Dendritic cell treated with granulocyte-macrophage colony-stimulating factor and Interleukin-4, amounts not matched to agents 40 ng/mL and 50 ng/mL, for 4 days (primary cell): ENCODE results near the gene NEURL1.
A peak's percentile ranks its signal among the peaks of the same experiment; 100 is the strongest.
"Not testable (repeated sequence)": the region's sequence is repeated elsewhere in the genome, so short reads cannot be mapped to it uniquely, and the experiment has no call there.

Experiments
- H3K27ac Mint-ChIP-seq: one replicate; pipeline ENCODE4 v1.8.0; 2022; ENCODE audit warnings: mild to moderate bottlenecking, mixed read lengths
- H3K27me3 Mint-ChIP-seq: one replicate; pipeline ENCODE4 v1.8.0; 2022; ENCODE audit warnings: mild to moderate bottlenecking, mixed read lengths
- H3K36me3 Mint-ChIP-seq: one replicate; pipeline ENCODE4 v1.8.0; 2022; ENCODE audit warnings: low read depth, mixed read lengths
- H3K4me1 Mint-ChIP-seq: one replicate; pipeline ENCODE4 v1.8.0; 2022; ENCODE audit warnings: low read depth, mixed read lengths
- H3K4me3 Mint-ChIP-seq: one replicate; pipeline ENCODE4 v1.8.0; 2022; ENCODE audit warnings: mild to moderate bottlenecking, moderate library complexity, mixed read lengths
- H3K9me3 Mint-ChIP-seq: one replicate; pipeline ENCODE4 v1.8.0; 2022; ENCODE audit warnings: mixed read lengths
- intact Hi-C: fragments of 100-400 bp; cut with micrococcal nuclease; formaldehyde crosslinking; loops from one replicate; pipeline ENCODE4 v1.15.0; 2022

NEURL1 gene

GRCh38 chr10:103473261-103473671 is 20.2 kb upstream of the NEURL1 start:
- H3K4me1 Mint-ChIP-seq, result peaks cover 55% of the 10 kb centered on the region
- no peak overlapping the region for H3K27ac Mint-ChIP-seq
- intact Hi-C loops, result no loop called here
- H3K9me3 Mint-ChIP-seq, result no peaks in the 10 kb centered on the region
- no peaks in the 10 kb centered on the region for H3K27me3 Mint-ChIP-seq
- no peaks in the 10 kb centered on the region for H3K36me3 Mint-ChIP-seq
- H3K4me3 Mint-ChIP-seq, result no peak overlapping the region

- H3K27ac Mint-ChIP-seq, result no peak overlapping the region
- H3K9me3 Mint-ChIP-seq, result no peaks in the 10 kb centered on the region
- intact Hi-C loops, result no loop called here
- no peak overlapping the region for H3K4me3 Mint-ChIP-seq
- peaks cover 49% of the 10 kb centered on the region for H3K4me1 Mint-ChIP-seq
- H3K36me3 Mint-ChIP-seq, result no peaks in the 10 kb centered on the region
- no peaks in the 10 kb centered on the region for H3K27me3 Mint-ChIP-seq
These were observed 19.4 kb upstream of the NEURL1 start for GRCh38 chr10:103474077-103474476.

- Mint-ChIP-seq H3K9me3 (no peaks in the 10 kb centered on the region), H3K4me3 (no peak overlapping the region), H3K4me1 (peaks cover 47% of the 10 kb centered on the region), H3K36me3 (no peaks in the 10 kb centered on the region), H3K27ac (no peak overlapping the region), H3K27me3 (no peaks in the 10 kb centered on the region)
- intact Hi-C loops, result no loop called here
These were observed 18.1 kb upstream of the NEURL1 start for GRCh38 chr10:103475437-103475836.

- Mint-ChIP-seq H3K4me1 (peaks cover 45% of the 10 kb centered on the region), H3K27me3 (no peaks in the 10 kb centered on the region), H3K27ac (peak overlapping the region; percentile 41), H3K9me3 (no peaks in the 10 kb centered on the region), H3K4me3 (no peak overlapping the region), H3K36me3 (no peaks in the 10 kb centered on the region)
- intact Hi-C loops, result no loop called here
These were observed 17.3 kb upstream of the NEURL1 start for GRCh38 chr10:103476046-103476768.

GRCh38 chr10:103478671-103479070 is 14.8 kb upstream of the NEURL1 start:
- Mint-ChIP-seq H3K27me3 (no peaks in the 10 kb centered on the region), H3K27ac (no peak overlapping the region), H3K36me3 (no peaks in the 10 kb centered on the region), H3K4me3 (no peak overlapping the region), H3K4me1 (peaks cover 28% of the 10 kb centered on the region), H3K9me3 (no peaks in the 10 kb centered on the region)
- intact Hi-C loops, result no loop called here

DNA sequence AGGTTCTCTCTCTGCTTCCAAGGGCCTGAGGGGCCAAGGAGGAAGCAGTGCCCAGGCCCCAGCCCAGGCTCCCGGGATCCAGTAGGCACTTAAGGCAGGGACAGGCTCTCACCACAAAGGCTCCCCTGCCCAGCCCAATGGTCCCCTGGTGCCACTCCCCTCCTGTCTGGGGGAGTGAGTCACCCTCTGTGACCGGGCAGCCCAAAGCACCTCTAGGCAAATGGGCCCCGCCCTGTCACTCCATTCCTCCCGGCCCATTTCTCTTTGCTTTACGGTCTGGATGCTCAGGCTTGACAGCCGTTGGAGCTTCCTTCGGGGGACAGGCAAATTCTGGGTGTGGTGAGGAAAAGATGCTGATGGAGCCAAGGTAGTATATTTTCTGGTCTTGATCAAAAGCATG is 14.4 kb upstream of the NEURL1 start, which contains the start of gene CALHM3:
Gene CALHM3, minus strand, starts transcription at position 106 of the 400 bp plus-strand sequence. CDS start 208 bp downstream, outside the sequence.
- peak within 1 kb of the TSS; percentile 22 for H3K27ac Mint-ChIP-seq
- no peaks in the 10 kb centered on the region for H3K36me3 Mint-ChIP-seq
- intact Hi-C loops, result no loop called here
- no peaks in the 10 kb centered on the region for H3K9me3 Mint-ChIP-seq
- no peaks in the 10 kb centered on the region for H3K27me3 Mint-ChIP-seq
- peaks cover 28% of the 10 kb centered on the region for H3K4me1 Mint-ChIP-seq
- H3K4me3 Mint-ChIP-seq, result no peak within 1 kb of the TSS

GRCh38 chr10:103480521-103480920 is 13.0 kb upstream of the NEURL1 start:
- Mint-ChIP-seq H3K4me1 (peaks cover 29% of the 10 kb centered on the region), H3K4me3 (no peak overlapping the region), H3K9me3 (no peaks in the 10 kb centered on the region), H3K27ac (no peak overlapping the region), H3K27me3 (no peaks in the 10 kb centered on the region), H3K36me3 (no peaks in the 10 kb centered on the region)
- intact Hi-C loops, result loop anchor here (5.0 kb wide), 1 partner anchor 33 kb away; no protein-coding TSS in a partner anchor

- no peaks in the 10 kb centered on the region for H3K9me3 Mint-ChIP-seq
- peaks cover 3% of the 10 kb centered on the region for H3K27me3 Mint-ChIP-seq
- no peaks in the 10 kb centered on the region for H3K36me3 Mint-ChIP-seq
- no peak overlapping the region for H3K27ac Mint-ChIP-seq
- intact Hi-C loops, result loop anchor here (5.0 kb wide), 1 partner anchor 35 kb away; no protein-coding TSS in a partner anchor
- no peak overlapping the region for H3K4me3 Mint-ChIP-seq
- H3K4me1 Mint-ChIP-seq, result peaks cover 28% of the 10 kb centered on the region
These were observed 11.5 kb upstream of the NEURL1 start for GRCh38 chr10:103481974-103482531.

GRCh38 chr10:103486635-103487409 is 6.7 kb upstream of the NEURL1 start:
- H3K9me3 Mint-ChIP-seq, intact Hi-C loops, H3K4me1 Mint-ChIP-seq, H3K4me3 Mint-ChIP-seq, H3K36me3 Mint-ChIP-seq, H3K27ac Mint-ChIP-seq: not testable (repeated sequence)
- peaks cover 20% of the 10 kb centered on the region for H3K27me3 Mint-ChIP-seq

DNA sequence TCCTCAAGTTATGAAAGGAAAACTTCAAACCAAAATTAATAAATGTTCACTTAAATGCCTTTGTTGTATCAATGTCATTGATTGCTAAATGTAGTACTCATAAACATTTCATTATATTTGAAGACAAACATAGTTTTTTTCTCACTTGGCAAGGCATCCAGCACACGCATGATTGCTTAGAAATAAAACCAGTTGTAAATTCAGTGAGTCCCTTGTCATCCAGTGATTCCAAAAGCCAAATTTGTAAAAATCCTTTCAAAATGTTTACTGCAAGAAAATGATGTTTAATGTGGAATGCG is 6.1 kb upstream of the NEURL1 start:
- intact Hi-C loops, result no loop called here
- H3K4me3 Mint-ChIP-seq, result no peak overlapping the region

GRCh38 chr10:103490986-103491314 is 2.6 kb upstream of the NEURL1 start:
- Mint-ChIP-seq H3K36me3 (no peaks in the 10 kb centered on the region), H3K4me3 (no peak overlapping the region), H3K27ac (no peak overlapping the region), H3K9me3 (no peaks in the 10 kb centered on the region), H3K27me3 (peaks cover 56% of the 10 kb centered on the region), H3K4me1 (peaks cover 13% of the 10 kb centered on the region)
- intact Hi-C loops, result no loop called here

More for the DNA sequence above, 6.1 kb upstream of the NEURL1 start:
- no peak overlapping the region for H3K27ac Mint-ChIP-seq
- H3K36me3 Mint-ChIP-seq, result no peaks in the 10 kb centered on the region
- H3K9me3 Mint-ChIP-seq, result no peaks in the 10 kb centered on the region
- H3K4me1 Mint-ChIP-seq, result peaks cover 6% of the 10 kb centered on the region
- peaks cover 26% of the 10 kb centered on the region for H3K27me3 Mint-ChIP-seq

- Mint-ChIP-seq H3K27ac (no peak overlapping the region), H3K36me3 (no peaks in the 10 kb centered on the region), H3K27me3 (peaks cover 56% of the 10 kb centered on the region), H3K9me3 (no peaks in the 10 kb centered on the region), H3K4me3 (no peak overlapping the region), H3K4me1 (peaks cover 12% of the 10 kb centered on the region)
- intact Hi-C loops, result no loop called here
These were observed 1.7 kb upstream of the NEURL1 start for GRCh38 chr10:103491729-103492364.

DNA sequence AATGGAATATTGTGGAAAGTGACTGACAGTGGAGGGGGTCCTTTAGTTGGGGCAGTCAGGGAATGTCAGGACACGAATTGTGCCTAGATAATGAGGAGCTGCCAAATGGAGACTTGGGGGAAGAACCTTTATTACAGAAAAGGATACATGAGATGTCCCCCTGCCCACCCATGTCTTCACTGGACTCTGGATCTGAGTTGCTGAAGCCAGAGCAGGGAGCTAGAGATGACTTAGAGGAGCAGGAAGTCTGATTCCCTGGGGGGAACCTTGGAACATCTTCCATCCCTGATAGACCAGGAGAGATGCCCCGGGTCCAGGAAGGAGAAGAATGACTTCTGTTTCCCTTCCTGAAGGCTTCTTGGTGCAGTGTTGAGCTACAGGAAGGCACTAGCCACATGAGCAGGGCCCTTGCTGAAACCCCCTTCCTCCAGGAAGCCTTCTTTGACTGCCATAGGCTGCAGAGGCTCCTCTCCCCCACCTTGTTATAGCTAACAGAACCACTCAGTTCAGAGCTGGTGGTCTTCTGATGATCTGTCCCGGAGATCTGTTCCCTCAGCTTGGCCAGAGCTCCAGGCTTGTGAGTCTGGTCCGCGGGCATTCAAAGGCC is 747 bp upstream of the NEURL1 start:
- Mint-ChIP-seq H3K27ac (no peak overlapping the region), H3K4me3 (no peak overlapping the region), H3K9me3 (no peaks in the 10 kb centered on the region), H3K36me3 (no peaks in the 10 kb centered on the region), H3K27me3 (peaks cover 66% of the 10 kb centered on the region), H3K4me1 (peaks cover 12% of the 10 kb centered on the region)
- intact Hi-C loops, result no loop called here
